ENCODE measurements around the gene AVL9.

The AVL9 gene

GRCh38 chr7:32476816-32477648 is 18.3 kb upstream of the AVL9 start:
- DNase-seq (ENCODE audit: extremely low spot score): no peak
- POLR2A ChIA-PET: no interaction called here
- no peak for TF ChIP-seq CTCF (IDR thresholded peaks at IDR 0.05; ENCODE audit: control extremely low read depth, extremely low read depth, low read depth, missing control alignments)
- CTCF ChIA-PET: interaction anchor here (1.3 kb wide), 1 partner anchor 13 kb away, joined by 3 read pairs; the partner anchor contains the start of gene LSM5

GRCh38 chr7:32477649-32477980 is 17.7 kb upstream of the AVL9 start:
- DNase-seq (ENCODE audit: extremely low spot score): no peak
- TF ChIP-seq CTCF (IDR thresholded peaks at IDR 0.05; ENCODE audit: control extremely low read depth, extremely low read depth, low read depth, missing control alignments): no peak
- ChIA-PET CTCF (interaction anchor here (1.3 kb wide), 1 partner anchor 13 kb away, joined by 3 read pairs; the partner anchor contains the start of gene LSM5), POLR2A (no interaction called here)

GRCh38 chr7:32479574-32480200 is 15.6 kb upstream of the AVL9 start:
- peak; percentile 50 for DNase-seq (ENCODE audit: extremely low spot score)
- POLR2A ChIA-PET: no interaction called here
- CTCF ChIA-PET: interaction anchor here (0.9 to 2.5 kb wide), 10 partner anchors 10 to 735 kb away, joined by 3 to 13 read pairs (median 4); partner anchors contain the start of gene LSM5
- peak; percentile 52 for TF ChIP-seq CTCF (IDR thresholded peaks at IDR 0.05; ENCODE audit: control extremely low read depth, extremely low read depth, low read depth, missing control alignments)

GRCh38 chr7:32481176-32481575 is 14.1 kb upstream of the AVL9 start:
- CTCF ChIA-PET: interaction anchor here (1.6 to 2.5 kb wide), 2 partner anchors 270 to 274 kb away, joined by 3 to 13 read pairs; no protein-coding TSS in a partner anchor
- DNase-seq (ENCODE audit: extremely low spot score): no peak
- no peak for TF ChIP-seq CTCF (IDR thresholded peaks at IDR 0.05; ENCODE audit: control extremely low read depth, extremely low read depth, low read depth, missing control alignments)
- POLR2A ChIA-PET: no interaction called here

- CTCF ChIA-PET: no interaction called here
- no peak for DNase-seq (ENCODE audit: extremely low spot score)
- TF ChIP-seq CTCF (IDR thresholded peaks at IDR 0.05; ENCODE audit: control extremely low read depth, extremely low read depth, low read depth, missing control alignments): no peak
- POLR2A ChIA-PET: no interaction called here
These were observed 13.4 kb upstream of the AVL9 start for GRCh38 chr7:32481921-32482320.

- TF ChIP-seq CTCF (IDR thresholded peaks at IDR 0.05; ENCODE audit: control extremely low read depth, extremely low read depth, low read depth, missing control alignments): no peak
- no peak for DNase-seq (ENCODE audit: extremely low spot score)
- POLR2A ChIA-PET: no interaction called here
- CTCF ChIA-PET: interaction anchor here (0.6 to 1.6 kb wide), 5 partner anchors 10 to 619 kb away, joined by 3 to 4 read pairs (median 3); no protein-coding TSS in a partner anchor
These were observed 5.5 kb upstream of the AVL9 start for GRCh38 chr7:32489788-32490126.
